Skin epidermis (tissue), 12 donors: ENCODE measurements around the gene GBGT1.

Source experiments
- H3K27ac ChIP-seq, 21 experiments: fragments of 200-600 bp; sonication (generic) in 11 of 21; one replicate each; pipeline ENCODE4 v1.5.0; 2020; ENCODE audit warnings: mild to moderate bottlenecking in 3 of 21, inconsistent platforms in 2 of 21, moderate library complexity in 2 of 21
- H3K4me3 ChIP-seq, 7 experiments: fragments of 200-600 bp; sonication (generic) in 2 of 7; one replicate each; pipeline ENCODE4 v1.5.0; 2020; ENCODE audit warnings: inconsistent platforms in 2 of 7, mild to moderate bottlenecking in 2 of 7, moderate library complexity in 1 of 7

The GBGT1 gene

GRCh38 chr9:133120501-133121197 lies 43.1 kb downstream of the GBGT1 start:
- peak overlapping the region; percentile 50 to 85 (median 67) for H3K4me3 ChIP-seq
- H3K27ac ChIP-seq: peak overlapping the region; percentile 78 to 98 (median 92)

GRCh38 chr9:133119846-133120500 lies 43.7 kb downstream of the GBGT1 start:
- peak overlapping the region; percentile 51 to 98 (median 92) for H3K27ac ChIP-seq
- H3K4me3 ChIP-seq: peak overlapping the region; percentile 50 to 85 (median 67)

GRCh38 chr9:133119103-133119845 lies 44.4 kb downstream of the GBGT1 start:
- Histone ChIP-seq H3K27ac (peak overlapping the region; percentile 51 to 98 (median 92)), H3K4me3 (peak overlapping the region; percentile 50 to 85 (median 67))

GRCh38 chr9:133118568-133118967 lies 45.1 kb downstream of the GBGT1 start:
- Histone ChIP-seq H3K4me3 (peak overlapping the region in 2 of 7 experiments; percentile 56 to 70), H3K27ac (peak overlapping the region in 19 of 21 experiments; percentile 26 to 98 (median 93))

GRCh38 chr9:133118179-133118520 lies 45.6 kb downstream of the GBGT1 start:
- H3K27ac ChIP-seq: peak overlapping the region in 15 of 21 experiments; percentile 8 to 97 (median 91)
- no peak overlapping the region for H3K4me3 ChIP-seq

GRCh38 chr9:133117271-133118178 lies 46.2 kb downstream of the GBGT1 start:
- Histone ChIP-seq H3K4me3 (no peak overlapping the region), H3K27ac (peak overlapping the region in 14 of 21 experiments; percentile 8 to 97 (median 90))

GRCh38 chr9:133116346-133117231 lies 47.1 kb downstream of the GBGT1 start:
- Histone ChIP-seq H3K4me3 (no peak overlapping the region), H3K27ac (peak overlapping the region in 17 of 21 experiments; percentile 8 to 97 (median 79))

- Histone ChIP-seq H3K27ac (peak overlapping the region in 19 of 21 experiments; percentile 34 to 97 (median 79)), H3K4me3 (no peak overlapping the region)
Measured at GRCh38 chr9:133115604-133116345, 47.9 kb downstream of the GBGT1 start.

GRCh38 chr9:133114886-133115603 lies 48.7 kb downstream of the GBGT1 start:
- Histone ChIP-seq H3K27ac (peak overlapping the region in 20 of 21 experiments; percentile 41 to 97 (median 78)), H3K4me3 (no peak overlapping the region)

- H3K27ac ChIP-seq: peak overlapping the region in 20 of 21 experiments; percentile 41 to 97 (median 78)
- no peak overlapping the region for H3K4me3 ChIP-seq
Measured at GRCh38 chr9:133113949-133114885, 49.5 kb downstream of the GBGT1 start.

- Histone ChIP-seq H3K27ac (peak overlapping the region; percentile 33 to 97 (median 78)), H3K4me3 (no peak overlapping the region)
Measured at GRCh38 chr9:133113163-133113948, 50.4 kb downstream of the GBGT1 start.

- H3K27ac ChIP-seq: peak overlapping the region; percentile 12 to 97 (median 78)
- no peak overlapping the region for H3K4me3 ChIP-seq
Measured at GRCh38 chr9:133112663-133113026, 51.1 kb downstream of the GBGT1 start.

- Histone ChIP-seq H3K27ac (peak overlapping the region in 15 of 21 experiments; percentile 8 to 97 (median 79)), H3K4me3 (no peak overlapping the region)
Measured at GRCh38 chr9:133111808-133112662, 51.7 kb downstream of the GBGT1 start.

- H3K27ac ChIP-seq: peak overlapping the region in 1 of 21 experiments; percentile 35
- no peak overlapping the region for H3K4me3 ChIP-seq
Measured at GRCh38 chr9:133109931-133110650, 53.6 kb downstream of the GBGT1 start.
